Stomach (tissue), 4 donors: ENCODE results near the gene FNTB.

Experiments
- CTCF ChIP-seq, 7 experiments: fragments of 450-650 bp in 4 of 7; fragments of 200-600 bp in 3 of 7; sonication (generic) in 3 of 7; IDR thresholded peaks; one replicate each; pipeline ENCODE4 v1.5.1; 2016 to 2019; ENCODE audit warnings: antibody characterized with exemption in 7 of 7, control low read depth in 2 of 7, mild to moderate bottlenecking in 1 of 7
- POLR2A ChIP-seq, 4 donors: fragments of 450-650 bp; IDR thresholded peaks; one replicate each; pipeline ENCODE4 v1.6.1; 2016; ENCODE audit warnings: antibody characterized with exemption in 4 of 4, control low read depth in 2 of 4, mild to moderate bottlenecking in 1 of 4, moderate library complexity in 1 of 4

- TF ChIP-seq CTCF (IDR thresholded peaks at IDR 0.05) (no peak), POLR2A (IDR thresholded peaks at IDR 0.05) (no peak)
Measured at GRCh38 chr14:64946310-64947045, 40.2 kb upstream of the FNTB start.
